Chondrocyte (in vitro differentiated cells): ENCODE data around the gene NRXN2. TPM values are rescaled to one million over a fixed set of nuclear protein-coding genes. Genes with fewer than 3 reads are reported as not detected.

Source experiments
- DNase-seq: peaks from one replicate; pipeline ENCODE4 v3.0.0; 2021; ENCODE audit warnings: mixed read lengths, low spot score
- H3K27ac Mint-ChIP-seq: one replicate; pipeline ENCODE4 v1.8.0; 2021; ENCODE audit warnings: mild to moderate bottlenecking, moderate library complexity, mixed read lengths; ENCODE audit not compliant: unreplicated experiment
- H3K27me3 Mint-ChIP-seq: 2 replicates; pipeline ENCODE4 v1.8.0; 2021; ENCODE audit warnings: low read depth, mixed read lengths
- H3K36me3 Mint-ChIP-seq: 2 replicates; pipeline ENCODE4 v1.8.0; 2021; ENCODE audit warnings: low read depth, mixed read lengths
- H3K4me1 Mint-ChIP-seq: 2 replicates; pipeline ENCODE4 v1.8.0; 2021; ENCODE audit warnings: low read depth, mild to moderate bottlenecking, mixed read lengths
- H3K4me3 Mint-ChIP-seq: one replicate; pipeline ENCODE4 v1.8.0; 2021; ENCODE audit warnings: mild to moderate bottlenecking, moderate library complexity, mixed read lengths; ENCODE audit not compliant: unreplicated experiment
- H3K9me3 Mint-ChIP-seq: 2 replicates; pipeline ENCODE4 v1.8.0; 2021; ENCODE audit warnings: low read depth, mixed read lengths
- total RNA-seq: library from RNA; stranded (reverse); gene quantifications from 3 replicates; pipeline ENCODE4 v1.2.1, GENCODE V29; 2021
- TF ChIP-seq, protein P1 (sequence below): fragments of 200-600 bp; sonication (generic); IDR thresholded peaks from 2 replicates; pipeline ENCODE4 v1.5.0; 2021; ENCODE audit warnings: antibody characterized with exemption, mild to moderate bottlenecking, moderate library complexity

The NRXN2 gene
- total RNA-seq, 1 donor from 2014 or later, result 1.8 TPM

DNA sequence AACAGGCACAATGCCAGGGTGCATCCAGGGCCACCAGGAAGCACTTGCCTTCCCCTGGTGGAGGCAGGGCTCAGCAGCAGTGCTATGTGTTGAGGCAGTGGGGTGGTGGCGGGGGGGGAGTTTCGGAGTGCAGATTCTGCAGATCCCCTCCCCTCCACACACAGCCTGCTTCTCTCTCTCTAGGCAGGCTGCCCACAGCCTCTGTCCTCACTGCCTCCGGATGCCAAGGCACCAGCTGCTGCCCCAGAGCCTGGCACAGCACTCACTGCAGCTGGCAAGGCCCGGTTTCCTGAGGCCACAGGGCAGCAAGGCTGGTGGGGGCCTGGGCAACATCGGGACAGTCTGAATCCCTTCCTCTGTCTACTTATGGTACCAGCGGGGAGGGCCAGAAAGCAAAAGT, 35.8 kb downstream of the NRXN2 start:
- H3K27ac Mint-ChIP-seq, result no peak overlapping the region
- no peak overlapping the region for H3K4me3 Mint-ChIP-seq
- H3K27me3 Mint-ChIP-seq, result peaks cover 21% of the 10 kb centered on the region
- no peaks in the 10 kb centered on the region for H3K9me3 Mint-ChIP-seq
- TF ChIP-seq, protein P1, sequence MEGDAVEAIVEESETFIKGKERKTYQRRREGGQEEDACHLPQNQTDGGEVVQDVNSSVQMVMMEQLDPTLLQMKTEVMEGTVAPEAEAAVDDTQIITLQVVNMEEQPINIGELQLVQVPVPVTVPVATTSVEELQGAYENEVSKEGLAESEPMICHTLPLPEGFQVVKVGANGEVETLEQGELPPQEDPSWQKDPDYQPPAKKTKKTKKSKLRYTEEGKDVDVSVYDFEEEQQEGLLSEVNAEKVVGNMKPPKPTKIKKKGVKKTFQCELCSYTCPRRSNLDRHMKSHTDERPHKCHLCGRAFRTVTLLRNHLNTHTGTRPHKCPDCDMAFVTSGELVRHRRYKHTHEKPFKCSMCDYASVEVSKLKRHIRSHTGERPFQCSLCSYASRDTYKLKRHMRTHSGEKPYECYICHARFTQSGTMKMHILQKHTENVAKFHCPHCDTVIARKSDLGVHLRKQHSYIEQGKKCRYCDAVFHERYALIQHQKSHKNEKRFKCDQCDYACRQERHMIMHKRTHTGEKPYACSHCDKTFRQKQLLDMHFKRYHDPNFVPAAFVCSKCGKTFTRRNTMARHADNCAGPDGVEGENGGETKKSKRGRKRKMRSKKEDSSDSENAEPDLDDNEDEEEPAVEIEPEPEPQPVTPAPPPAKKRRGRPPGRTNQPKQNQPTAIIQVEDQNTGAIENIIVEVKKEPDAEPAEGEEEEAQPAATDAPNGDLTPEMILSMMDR, result no peak
- H3K36me3 Mint-ChIP-seq, result no peaks in the 10 kb centered on the region
- H3K4me1 Mint-ChIP-seq, result peaks cover 6% of the 10 kb centered on the region
- DNase-seq, result peak; percentile 70

DNA sequence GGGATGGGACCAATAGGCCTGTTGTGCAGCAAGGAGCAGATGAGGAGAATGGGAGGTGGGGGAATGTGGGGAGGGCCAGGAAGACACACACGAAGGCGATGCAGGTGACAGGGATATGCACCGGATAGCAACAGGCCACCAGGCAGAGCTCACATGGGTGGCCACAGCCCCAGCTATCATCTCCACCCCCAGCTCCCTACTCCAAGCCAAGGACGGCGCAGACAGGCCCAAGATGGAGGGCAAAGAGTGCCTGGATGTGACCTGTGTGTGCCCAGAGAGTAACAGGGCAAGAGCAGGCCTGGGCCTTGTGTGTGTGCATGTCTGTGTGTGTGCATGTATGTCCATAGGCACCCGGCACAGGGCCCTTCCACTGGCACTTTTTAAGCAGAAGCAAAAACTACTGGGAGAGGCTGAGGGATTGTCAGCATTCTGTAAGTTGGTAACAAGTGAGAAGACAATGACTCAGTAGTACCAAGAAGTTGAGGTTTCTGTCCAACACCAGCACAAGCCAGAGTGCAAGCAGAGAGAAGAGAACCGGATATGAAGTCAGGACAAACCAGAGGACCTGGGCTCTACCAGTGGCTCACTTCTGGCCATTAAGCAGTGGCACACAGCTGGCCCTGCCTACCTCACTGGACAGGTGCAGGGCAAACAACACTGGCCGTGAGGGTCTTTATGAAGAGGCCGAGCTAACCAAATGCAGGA, 36.4 kb downstream of the NRXN2 start:
- Mint-ChIP-seq H3K27ac (no peak overlapping the region), H3K4me1 (peaks cover 6% of the 10 kb centered on the region), H3K9me3 (no peaks in the 10 kb centered on the region), H3K27me3 (peaks cover 16% of the 10 kb centered on the region), H3K4me3 (no peak overlapping the region), H3K36me3 (no peaks in the 10 kb centered on the region)
- TF ChIP-seq, protein P1, result peak; percentile 12
- DNase-seq, result peak; percentile 72

DNA sequence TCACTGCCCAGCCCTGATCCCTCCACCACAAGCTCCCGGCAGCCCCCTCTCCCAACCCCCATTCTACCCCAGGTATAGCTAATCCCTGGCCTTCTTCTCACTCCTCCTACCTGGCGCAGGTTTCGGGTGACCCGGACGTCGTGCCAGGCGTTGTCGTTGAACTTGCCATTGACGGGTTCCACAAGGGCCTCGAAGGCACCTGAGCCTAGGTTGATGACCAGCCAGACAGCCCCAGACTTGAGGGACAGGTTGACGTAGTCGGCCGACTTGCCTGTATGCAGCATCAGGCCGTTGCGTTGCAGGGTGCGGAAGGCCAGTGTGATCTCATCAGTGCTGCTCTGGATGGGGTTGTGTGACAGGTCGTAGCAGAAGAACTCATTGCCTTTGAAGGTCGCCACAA, 37.5 kb downstream of the NRXN2 start:
- TF ChIP-seq, protein P1, result no peak
- Mint-ChIP-seq H3K27me3 (peaks cover 17% of the 10 kb centered on the region), H3K4me3 (no peak overlapping the region), H3K4me1 (peaks cover 6% of the 10 kb centered on the region), H3K27ac (no peak overlapping the region), H3K9me3 (no peaks in the 10 kb centered on the region), H3K36me3 (no peaks in the 10 kb centered on the region)
- peak; percentile 77 for DNase-seq

DNA sequence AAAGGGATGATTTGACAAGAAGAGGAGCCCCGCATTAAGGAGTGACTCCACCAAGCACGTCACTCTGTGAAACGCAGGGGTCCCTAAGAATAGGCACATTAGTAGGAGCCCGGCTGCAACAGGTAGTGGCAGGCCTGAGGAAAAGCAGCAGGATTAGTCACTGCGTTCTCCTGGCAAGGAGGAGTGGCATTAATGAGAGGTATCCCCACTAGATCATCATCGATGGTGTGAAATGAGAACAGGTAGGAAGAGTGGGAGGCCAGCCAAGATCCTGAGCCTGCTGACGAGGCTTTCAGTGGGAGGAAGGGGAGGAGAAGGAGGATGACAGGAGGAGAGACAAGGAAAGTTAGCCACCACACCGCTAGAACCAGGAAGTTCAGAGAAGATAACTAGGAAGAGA, 38.6 kb downstream of the NRXN2 start:
- H3K27me3 Mint-ChIP-seq, result peaks cover 21% of the 10 kb centered on the region
- TF ChIP-seq, protein P1, result no peak
- no peak overlapping the region for H3K27ac Mint-ChIP-seq
- H3K4me1 Mint-ChIP-seq, result peaks cover 6% of the 10 kb centered on the region
- no peaks in the 10 kb centered on the region for H3K36me3 Mint-ChIP-seq
- H3K4me3 Mint-ChIP-seq, result no peak overlapping the region
- H3K9me3 Mint-ChIP-seq, result no peaks in the 10 kb centered on the region
- DNase-seq, result no peak

DNA sequence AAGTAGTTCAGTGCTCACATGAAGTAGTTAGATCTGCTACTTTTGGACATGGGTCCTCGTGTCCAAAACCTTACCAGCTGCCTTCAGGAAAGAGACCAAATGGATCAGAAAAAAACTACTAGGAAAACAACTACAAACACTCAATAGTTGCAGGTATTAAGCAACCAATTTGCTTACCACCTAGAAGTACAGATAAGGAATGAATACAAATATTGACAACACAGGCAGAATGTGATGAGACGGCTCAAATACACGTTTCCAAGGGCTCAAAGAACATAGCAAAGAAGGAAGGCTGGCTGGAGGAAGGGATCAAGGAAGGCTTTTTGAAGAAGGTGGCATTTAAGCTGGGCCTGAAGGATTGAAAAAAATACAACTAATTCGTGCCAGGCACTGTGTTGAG, 41.8 kb downstream of the NRXN2 start:
- Mint-ChIP-seq H3K27me3 (peaks cover 26% of the 10 kb centered on the region), H3K9me3 (no peaks in the 10 kb centered on the region), H3K27ac (no peak overlapping the region), H3K4me1 (no peaks in the 10 kb centered on the region), H3K36me3 (no peaks in the 10 kb centered on the region), H3K4me3 (no peak overlapping the region)
- TF ChIP-seq, protein P1, result no peak
- DNase-seq, result no peak
